Measurements from ENCODE around the gene PLCB4. TPM values are rescaled to one million over a fixed set of nuclear protein-coding genes. Genes with fewer than 3 reads are reported as not detected.

Gene PLCB4
- polyA plus RNA-seq, 1 of the 3 experiments (the other 2 are of a cell fraction) = 5.5 TPM

DNA sequence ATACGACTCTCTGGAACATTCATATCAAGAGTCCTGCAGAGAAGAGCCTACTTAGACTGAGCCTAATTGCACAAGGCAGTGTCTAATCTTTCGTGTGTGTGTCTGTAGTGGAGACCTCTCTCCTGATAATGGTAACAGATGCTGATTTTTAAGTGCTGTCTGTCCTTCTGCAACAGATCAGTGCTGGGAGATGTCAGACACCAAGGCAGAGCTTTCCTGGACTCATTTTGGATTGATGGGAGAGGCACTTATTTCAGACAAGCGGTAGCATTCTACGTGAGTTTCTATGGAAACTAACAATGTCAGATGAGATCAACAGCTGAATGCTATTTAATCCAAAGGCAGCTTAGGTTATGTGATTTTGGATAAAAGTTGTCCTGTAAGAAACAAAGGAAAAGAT, 167.6 kb downstream of the PLCB4 start:
- WGBS (ENCODE audit: low lambda C conversion rate) = 71% methylated on average over 4 of the region's 4 CpGs
- TF ChIP-seq POLR2AphosphoS5 (IDR thresholded peaks at IDR 0.05; ENCODE audit: low read depth, low read length) = no peak
- TF ChIP-seq TAF1 (IDR thresholded peaks at IDR 0.05; ENCODE audit: borderline replicate concordance, low read depth, low read length) = no peak
- peak in 1 of 2 experiments; percentile 63; a peak in 2 of 4 replicates for TF ChIP-seq EP300 (IDR thresholded peaks at IDR 0.05; ENCODE audit: borderline replicate concordance in 1 of 2, low read depth in 1 of 2, low read length in 1 of 2)
- TF ChIP-seq CHD2 (IDR thresholded peaks at IDR 0.05; ENCODE audit: low read length, partially characterized antibody) = no peak
- peak; percentile 75 for TF ChIP-seq GATA2 (CRISPR knock-in tag; IDR thresholded peaks at IDR 0.05)
- TF ChIP-seq FOXJ3 (CRISPR knock-in tag; IDR thresholded peaks at IDR 0.05) = peak; percentile 39; the same call in 1 of the 2 replicates
- TF ChIP-seq ZBTB33 (IDR thresholded peaks at IDR 0.05; ENCODE audit: borderline replicate concordance, low read depth) = no peak
- no peak for TF ChIP-seq SMC3 (IDR thresholded peaks at IDR 0.05; ENCODE audit: low read depth, low read length)
- no peak for TF ChIP-seq RFX5 (IDR thresholded peaks at IDR 0.05; ENCODE audit: low read length)
- peak; percentile 21; the same call in 1 of the 2 replicates for TF ChIP-seq PBX3 (IDR thresholded peaks at IDR 0.05)
- H3F3A ChIP-seq (replicated peaks; ENCODE audit: insufficient read depth) = peaks cover 14% of the 10 kb centered on the region
- no peak overlapping the region for H3K4me3 ChIP-seq (ENCODE audit: low read depth in 2 of 2, low read length in 1 of 2)
- DNase-seq = peak; percentile 14
- ChIA-PET CTCF (no interaction called here), POLR2A (no interaction called here)
- H3K27ac ChIP-seq (ENCODE audit: low read depth in 2 of 2, low read length in 1 of 2) = peak overlapping the region; percentile 70 to 92; a peak in 3 of 4 replicates
- no peaks in the 10 kb centered on the region for H3K9me3 ChIP-seq
- H3K4me1 ChIP-seq (ENCODE audit: control insufficient read depth in 1 of 2, insufficient read depth in 2 of 2, low read depth in 1 of 2, low read length in 1 of 2) = peaks cover 14 to 19% of the 10 kb centered on the region in 2 experiments; a peak in 3 of 4 replicates
- no peaks in the 10 kb centered on the region for H4K20me1 ChIP-seq (ENCODE audit: insufficient read depth)
- no peaks in the 10 kb centered on the region for H3K27me3 ChIP-seq (ENCODE audit: insufficient read depth)
- H3K9me2 ChIP-seq = no peaks in the 10 kb centered on the region
- H2AFZ ChIP-seq (ENCODE audit: low read depth) = no peak overlapping the region
- H3K36me3 ChIP-seq (replicated peaks in 1 of 2; ENCODE audit: control insufficient read depth in 1 of 2, insufficient read depth in 2 of 2, low read length in 1 of 2) = no peaks in the 10 kb centered on the region
- H3K4me2 ChIP-seq = peak overlapping the region; percentile 25; the same call in 1 of the 2 replicates
- H3K79me2 ChIP-seq (ENCODE audit: insufficient read depth) = no peaks in the 10 kb centered on the region
- no peak overlapping the region for H3K9ac ChIP-seq

DNA sequence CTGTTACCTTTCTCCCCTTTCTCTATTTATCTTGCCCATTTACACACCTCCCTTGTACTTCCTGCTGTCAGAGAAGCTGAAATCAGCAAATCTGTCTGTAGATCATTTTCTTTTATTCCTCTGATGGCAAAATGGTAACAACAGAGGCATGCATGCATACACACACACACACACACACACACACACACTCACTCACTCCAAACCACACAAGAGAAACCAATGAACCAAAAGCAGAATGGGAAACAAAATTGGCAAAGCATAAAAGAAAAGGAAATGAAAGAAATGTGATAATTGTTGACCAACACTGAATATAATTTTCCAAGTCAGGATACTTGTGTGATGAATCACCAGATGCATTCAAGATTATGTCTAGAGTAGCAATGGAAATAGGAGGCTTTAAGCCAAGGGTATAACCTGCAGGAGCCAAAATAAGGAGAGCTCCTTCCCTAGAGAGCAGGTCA, 172.4 kb downstream of the PLCB4 start:
- DNase-seq = no peak
- Histone ChIP-seq H3K4me2 (peak overlapping the region; percentile 17; the same call in 1 of the 2 replicates), H3K4me1 (ENCODE audit: control insufficient read depth in 1 of 2, insufficient read depth in 2 of 2, low read depth in 1 of 2, low read length in 1 of 2) (peaks cover 12 to 25% of the 10 kb centered on the region in 2 experiments; a peak in 3 of 4 replicates), H4K20me1 (ENCODE audit: insufficient read depth) (no peaks in the 10 kb centered on the region), H3K4me3 (ENCODE audit: low read depth in 2 of 2, low read length in 1 of 2) (no peak overlapping the region), H3K9ac (no peak overlapping the region), H3K9me2 (no peaks in the 10 kb centered on the region), H3K79me2 (ENCODE audit: insufficient read depth) (no peaks in the 10 kb centered on the region), H3K36me3 (replicated peaks in 1 of 2; ENCODE audit: control insufficient read depth in 1 of 2, insufficient read depth in 2 of 2, low read length in 1 of 2) (no peaks in the 10 kb centered on the region), H3K27ac (ENCODE audit: low read depth in 2 of 2, low read length in 1 of 2) (peak overlapping the region; percentile 25 to 39; a peak in 2 of 4 replicates), H3F3A (replicated peaks; ENCODE audit: insufficient read depth) (peaks cover 11% of the 10 kb centered on the region), H2AFZ (ENCODE audit: low read depth) (no peak overlapping the region), H3K27me3 (ENCODE audit: insufficient read depth) (no peaks in the 10 kb centered on the region), H3K9me3 (no peaks in the 10 kb centered on the region)
- TF ChIP-seq NFIC (IDR thresholded peaks at IDR 0.05; ENCODE audit: borderline replicate concordance) = peak; percentile 79
- peak; percentile 91 for TF ChIP-seq JUND (IDR thresholded peaks at IDR 0.05)
- 0 out of 2 replicates have a peak, but pooled peaks have one; percentile 38 for TF ChIP-seq PBX3 (IDR thresholded peaks at IDR 0.05)
- peak in 1 of 2 experiments; percentile 74; a peak in 2 of 4 replicates for TF ChIP-seq EP300 (IDR thresholded peaks at IDR 0.05; ENCODE audit: borderline replicate concordance in 1 of 2, low read depth in 1 of 2, low read length in 1 of 2)
- TF ChIP-seq FOSL2 (IDR thresholded peaks at IDR 0.05; ENCODE audit: borderline replicate concordance, low read depth) = peak; percentile 87
- TF ChIP-seq POLR2AphosphoS5 (IDR thresholded peaks at IDR 0.05; ENCODE audit: low read depth, low read length) = 0 out of 2 replicates have a peak, but pooled peaks have one; percentile 41
- TF ChIP-seq, protein P1, sequence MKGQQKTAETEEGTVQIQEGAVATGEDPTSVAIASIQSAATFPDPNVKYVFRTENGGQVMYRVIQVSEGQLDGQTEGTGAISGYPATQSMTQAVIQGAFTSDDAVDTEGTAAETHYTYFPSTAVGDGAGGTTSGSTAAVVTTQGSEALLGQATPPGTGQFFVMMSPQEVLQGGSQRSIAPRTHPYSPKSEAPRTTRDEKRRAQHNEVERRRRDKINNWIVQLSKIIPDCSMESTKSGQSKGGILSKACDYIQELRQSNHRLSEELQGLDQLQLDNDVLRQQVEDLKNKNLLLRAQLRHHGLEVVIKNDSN (IDR thresholded peaks at IDR 0.05; ENCODE audit: borderline replicate concordance, low read depth) = no peak
- TF ChIP-seq TCF12 (IDR thresholded peaks at IDR 0.05) = peak; percentile 71; the same call in 1 of the 2 replicates
- TF ChIP-seq TAF1 (IDR thresholded peaks at IDR 0.05; ENCODE audit: borderline replicate concordance, low read depth, low read length) = no peak
- TF ChIP-seq ELF1 (IDR thresholded peaks at IDR 0.05) = no peak
- TF ChIP-seq TEAD4 (IDR thresholded peaks at IDR 0.05; ENCODE audit: borderline replicate concordance, insufficient read depth) = peak; percentile 58; the same call in 1 of the 2 replicates
- ChIA-PET POLR2A (no interaction called here), CTCF (interaction anchor here (1.0 to 1.1 kb wide), 2 partner anchors 10 to 14 kb away, joined by 3 read pairs; no protein-coding TSS in a partner anchor)

Data from SK-N-SH (cell line).